Bone marrow (tissue), 2 donors: ENCODE measurements around the gene PRXL2B.

ENCODE experiments used
- DNase-seq, 2 donors: peaks; one replicate each; lab custom pipeline; 2025; lab: John Stamatoyannopoulos, UW

The PRXL2B gene

DNA sequence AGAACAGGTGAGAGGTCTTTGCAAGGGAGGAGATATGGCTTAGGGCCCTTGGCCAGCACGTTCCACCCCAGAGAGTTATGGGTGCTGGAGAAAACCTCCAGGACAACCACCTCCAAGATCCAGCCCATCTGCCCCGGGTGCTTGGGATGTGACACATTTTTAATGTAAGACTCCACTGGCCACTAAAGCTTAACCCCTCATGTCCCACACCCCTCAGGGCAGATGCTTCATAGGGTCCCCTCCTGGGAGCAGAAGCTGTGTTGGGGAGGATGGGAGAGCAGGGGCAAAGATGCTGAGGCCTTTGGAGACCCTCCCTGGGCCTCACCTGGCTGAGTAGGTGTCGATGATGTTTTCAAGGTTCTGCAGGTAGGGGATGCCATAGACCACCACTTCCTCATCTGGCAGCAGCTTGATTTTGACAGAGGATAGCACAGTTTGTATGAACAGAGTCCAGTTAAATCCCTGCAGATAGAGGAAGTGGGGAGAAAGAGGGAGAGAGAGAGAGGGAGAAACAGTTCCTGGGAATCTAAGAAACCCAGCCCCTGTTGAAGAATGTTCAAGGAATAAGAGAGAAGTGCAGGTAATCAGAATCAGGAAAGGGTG lies 11.9 kb downstream of the PRXL2B start:
- no peak for DNase-seq

DNA sequence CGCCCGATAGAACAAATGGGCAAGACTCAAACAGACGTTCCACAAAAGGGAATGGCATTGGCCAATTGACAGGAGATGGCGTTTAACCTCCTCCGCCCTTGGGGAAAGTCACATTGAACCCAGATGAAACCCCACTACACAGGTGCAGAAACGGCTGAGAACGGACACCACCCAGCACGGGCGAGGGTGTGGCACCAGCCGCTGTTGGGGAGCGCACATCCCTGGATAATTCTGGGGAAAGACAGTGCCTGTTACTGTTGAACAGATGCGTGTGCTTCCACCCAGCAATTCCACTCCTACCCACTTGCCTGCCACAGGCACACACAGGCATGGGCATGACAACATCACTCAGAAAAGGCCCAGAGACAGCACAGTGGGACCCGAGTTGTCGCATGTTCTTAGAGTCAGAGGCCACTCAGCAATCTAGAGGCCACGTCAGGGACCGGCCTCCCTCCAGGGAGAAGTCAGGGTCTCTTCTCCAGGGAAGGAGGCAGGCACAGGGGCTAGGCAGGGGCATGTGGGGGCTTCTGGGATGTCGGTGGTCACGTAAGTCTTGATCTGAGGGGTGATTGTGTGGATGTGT lies 15.2 kb downstream of the PRXL2B start:
- no peak for DNase-seq

DNA sequence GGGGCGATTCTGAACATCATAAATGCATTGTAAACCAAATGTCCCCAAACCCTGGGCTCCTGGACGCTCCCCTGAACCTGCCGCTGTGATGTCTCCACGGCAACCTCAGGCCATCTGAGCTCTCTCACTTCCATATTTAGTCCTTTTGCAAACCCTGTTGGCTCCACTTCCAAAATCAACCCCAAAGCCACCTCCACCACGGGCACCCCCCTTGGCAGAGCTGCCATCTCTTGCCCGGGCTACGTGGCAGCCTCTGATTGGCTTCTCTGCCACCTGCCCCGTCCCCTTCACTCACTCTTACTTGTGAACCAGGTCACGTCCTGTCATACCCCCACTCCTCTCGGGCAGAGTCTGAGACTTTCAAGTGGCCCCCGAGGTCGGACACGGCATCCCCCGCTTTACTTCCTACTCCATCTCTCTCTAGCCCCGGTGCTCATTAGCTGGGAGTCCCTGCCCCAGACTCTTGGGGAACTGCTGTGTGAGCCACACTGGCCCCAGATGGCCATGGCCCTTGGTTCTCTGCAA lies 15.8 kb downstream of the PRXL2B start:
- no peak for DNase-seq

DNA sequence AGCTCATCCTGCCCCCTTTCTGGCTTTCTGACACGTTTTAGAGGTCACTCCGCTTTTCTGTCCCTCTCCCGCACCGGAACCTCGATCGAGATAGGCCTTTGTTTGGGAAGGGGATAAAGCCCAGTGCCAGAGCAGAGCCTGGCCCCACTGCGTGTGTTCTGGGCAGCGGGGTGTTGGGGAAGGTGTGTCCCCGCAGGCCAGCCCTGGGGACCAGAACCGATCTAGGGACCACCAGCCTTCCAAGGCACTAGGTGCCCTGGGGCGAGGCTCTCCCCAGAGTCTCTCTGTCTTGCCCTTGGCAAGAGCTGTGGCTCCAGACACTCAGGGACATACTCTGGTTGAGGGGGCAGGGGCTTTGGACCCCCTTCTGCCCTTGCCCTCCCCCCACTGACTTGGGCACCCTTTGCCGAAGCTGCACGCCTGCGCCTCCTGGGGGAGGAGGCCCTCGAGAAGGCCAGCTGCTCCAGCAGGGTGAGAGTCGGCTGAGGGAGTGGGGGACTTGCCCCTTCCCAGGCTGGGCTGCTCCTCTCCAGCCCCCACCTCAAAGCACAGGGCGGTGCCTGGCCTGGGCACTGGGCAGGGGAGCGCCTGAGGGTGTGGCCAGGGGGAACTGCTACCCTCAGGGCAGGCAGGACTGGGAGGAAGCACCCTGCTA lies 16.4 kb downstream of the PRXL2B start:
- no peak for DNase-seq

DNA sequence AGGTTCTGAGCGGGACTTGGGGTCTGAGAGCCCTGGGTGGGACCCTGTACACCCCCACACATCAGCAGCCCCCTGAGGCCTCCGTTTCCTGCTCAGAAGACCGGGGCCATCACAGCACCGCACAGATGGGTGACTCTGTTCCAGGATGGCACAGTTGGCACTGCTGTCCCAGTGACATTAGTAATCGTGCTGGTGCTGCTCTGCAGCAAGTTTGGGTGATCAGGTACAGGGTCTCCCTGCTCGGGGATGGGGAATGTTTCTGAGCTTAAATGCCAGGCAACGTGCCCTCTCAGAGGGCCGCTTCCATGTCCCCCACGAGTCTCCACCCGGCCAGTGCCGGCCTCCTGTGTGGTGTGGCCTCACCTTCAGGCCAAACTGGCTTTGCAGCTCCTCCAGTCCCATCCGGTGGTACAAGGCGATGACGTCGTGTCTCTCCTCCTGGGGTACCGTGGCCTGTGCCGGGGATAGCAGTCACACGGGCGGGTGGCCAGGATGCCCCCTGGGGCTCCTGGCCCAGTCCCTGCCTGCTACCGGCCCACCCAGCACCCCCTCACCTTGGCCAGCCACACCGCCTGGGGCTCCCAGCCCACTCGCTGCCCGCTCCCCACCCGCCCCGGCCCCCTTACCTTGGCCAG lies 17.1 kb downstream of the PRXL2B start:
- DNase-seq = no peak

DNA sequence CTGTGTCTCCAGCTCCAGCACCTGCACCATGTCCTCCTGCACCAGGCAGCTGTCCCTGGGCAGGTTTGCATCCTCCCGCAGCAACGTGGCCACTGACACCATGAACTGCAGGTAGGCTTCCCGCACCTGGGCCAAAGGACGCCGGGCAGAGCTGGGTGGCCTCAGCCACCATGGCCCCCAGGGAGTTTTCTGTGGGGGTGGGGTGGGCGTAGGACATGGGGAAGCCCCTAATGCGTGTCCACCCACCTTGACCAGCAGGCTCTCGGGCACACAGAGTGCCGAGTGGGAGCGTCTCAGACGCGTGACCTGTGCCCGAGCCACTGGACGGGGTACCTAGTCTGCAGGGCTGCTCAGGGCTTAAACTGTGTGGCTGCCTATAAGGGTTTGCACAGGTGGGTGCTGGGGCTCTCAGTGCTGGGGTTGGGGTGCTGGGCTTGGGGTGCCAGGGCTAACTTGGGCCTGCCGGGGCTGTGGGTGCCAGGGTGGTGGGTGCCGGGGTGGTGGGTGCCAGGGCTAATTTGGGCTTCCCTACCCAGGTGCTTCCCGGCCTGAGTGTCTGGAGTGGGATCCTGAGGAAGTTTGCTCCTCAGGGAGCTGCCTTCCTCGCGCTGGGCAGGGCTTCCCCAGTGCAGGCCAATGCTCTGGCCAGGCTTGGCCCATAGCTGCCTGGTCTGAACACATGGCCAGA lies 17.7 kb downstream of the PRXL2B start:
- no peak for DNase-seq

DNA sequence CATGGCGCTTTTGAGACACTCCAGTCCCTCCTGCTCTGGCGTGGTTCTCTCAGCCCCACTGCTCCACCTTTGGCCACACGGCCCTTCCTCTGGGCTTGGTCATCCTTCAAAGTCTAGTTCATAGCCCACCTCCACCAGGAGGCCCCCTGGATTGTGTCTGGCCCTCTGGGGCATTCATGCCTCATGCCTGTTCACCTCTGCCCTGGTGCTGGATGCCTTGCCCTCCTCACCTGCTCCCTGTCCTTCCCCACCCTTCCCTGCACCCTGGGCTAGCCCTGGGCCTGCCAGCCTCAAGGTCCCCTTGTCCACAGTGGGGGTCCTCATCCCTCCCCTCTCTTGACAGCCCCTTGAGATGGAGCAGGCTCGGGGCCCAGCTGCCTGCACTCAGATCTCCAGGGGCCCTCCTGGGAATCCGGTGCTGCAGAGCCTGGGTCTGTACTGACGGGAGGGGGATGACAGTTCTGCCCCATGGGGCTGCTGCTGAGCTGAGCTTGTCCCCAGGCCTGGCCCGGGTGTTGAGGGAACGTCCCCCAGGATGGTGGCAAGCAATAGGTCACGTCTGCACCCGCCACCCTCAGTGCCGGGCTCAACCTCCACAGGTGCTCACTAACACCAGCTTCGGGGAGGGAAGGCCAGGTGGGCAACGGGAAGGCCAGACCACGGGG lies 18.4 kb downstream of the PRXL2B start:
- no peak for DNase-seq

DNA sequence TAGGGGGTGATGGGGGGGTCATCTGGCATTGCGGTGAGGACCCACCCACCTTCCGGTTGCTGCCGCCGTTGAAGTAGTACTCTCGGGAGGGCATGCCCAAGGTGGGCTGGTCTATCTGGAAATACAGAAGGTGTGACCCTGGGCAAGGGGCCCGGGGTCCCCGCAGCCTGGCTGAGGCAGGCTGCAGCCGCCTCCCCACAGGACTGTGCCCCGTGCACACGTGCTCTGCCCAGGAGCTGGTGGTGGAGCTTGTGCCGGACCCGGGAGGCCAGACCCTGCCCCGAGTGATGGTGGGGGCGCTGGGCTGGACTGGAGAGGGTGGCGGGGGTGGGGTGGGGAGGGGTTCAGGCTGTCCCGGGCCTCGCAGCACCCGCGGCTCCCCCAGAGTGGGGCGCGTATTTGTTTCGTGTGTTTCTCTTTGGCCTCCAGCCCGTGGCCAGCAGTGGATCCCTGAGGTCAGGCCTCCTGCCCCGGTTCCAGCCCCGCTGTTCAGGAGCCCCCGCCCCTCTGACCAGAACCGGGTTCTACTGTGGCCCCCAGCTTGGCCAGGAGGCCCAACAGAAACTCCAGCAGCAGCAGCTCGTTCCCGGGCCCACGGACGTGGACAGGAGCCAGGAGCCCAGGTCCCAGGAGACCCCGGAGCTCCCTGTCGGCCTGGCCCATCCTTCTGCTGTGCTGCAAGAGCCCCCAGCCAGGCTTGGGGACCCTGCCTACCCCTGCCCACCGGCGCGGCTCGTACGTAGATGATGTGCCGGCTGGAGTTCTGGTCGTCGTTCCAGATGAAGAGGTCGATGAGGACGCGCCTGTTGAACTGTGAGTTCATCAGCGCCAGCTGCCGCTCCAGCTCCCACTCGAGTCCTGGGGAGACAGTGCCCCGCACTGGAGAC lies 19.2 kb downstream of the PRXL2B start:
- no peak for DNase-seq

DNA sequence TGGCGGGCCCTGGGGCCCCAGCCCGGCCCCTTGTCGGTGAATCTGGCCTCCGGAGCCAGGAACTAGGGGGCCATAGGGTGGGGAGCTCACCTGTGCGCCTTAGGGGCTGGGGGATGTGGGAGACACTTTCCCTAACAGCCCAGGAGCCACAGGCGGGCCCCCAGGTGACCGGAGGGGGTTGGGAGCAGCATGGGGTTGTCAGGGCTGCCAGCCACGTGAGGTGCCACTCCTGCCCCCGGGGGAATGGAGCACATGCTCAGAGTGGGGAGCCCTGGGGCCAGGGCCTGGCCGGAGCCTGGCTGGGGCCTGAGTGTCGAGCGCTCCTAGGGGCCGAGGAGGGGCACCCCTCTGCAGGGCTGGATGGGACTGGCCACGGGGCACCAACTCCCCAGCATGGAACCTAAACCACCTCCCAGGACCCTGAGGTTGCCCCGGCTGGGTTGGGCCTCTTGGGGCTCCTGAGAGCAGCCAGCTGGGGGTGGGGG lies 19.9 kb downstream of the PRXL2B start:
- DNase-seq = no peak

DNA sequence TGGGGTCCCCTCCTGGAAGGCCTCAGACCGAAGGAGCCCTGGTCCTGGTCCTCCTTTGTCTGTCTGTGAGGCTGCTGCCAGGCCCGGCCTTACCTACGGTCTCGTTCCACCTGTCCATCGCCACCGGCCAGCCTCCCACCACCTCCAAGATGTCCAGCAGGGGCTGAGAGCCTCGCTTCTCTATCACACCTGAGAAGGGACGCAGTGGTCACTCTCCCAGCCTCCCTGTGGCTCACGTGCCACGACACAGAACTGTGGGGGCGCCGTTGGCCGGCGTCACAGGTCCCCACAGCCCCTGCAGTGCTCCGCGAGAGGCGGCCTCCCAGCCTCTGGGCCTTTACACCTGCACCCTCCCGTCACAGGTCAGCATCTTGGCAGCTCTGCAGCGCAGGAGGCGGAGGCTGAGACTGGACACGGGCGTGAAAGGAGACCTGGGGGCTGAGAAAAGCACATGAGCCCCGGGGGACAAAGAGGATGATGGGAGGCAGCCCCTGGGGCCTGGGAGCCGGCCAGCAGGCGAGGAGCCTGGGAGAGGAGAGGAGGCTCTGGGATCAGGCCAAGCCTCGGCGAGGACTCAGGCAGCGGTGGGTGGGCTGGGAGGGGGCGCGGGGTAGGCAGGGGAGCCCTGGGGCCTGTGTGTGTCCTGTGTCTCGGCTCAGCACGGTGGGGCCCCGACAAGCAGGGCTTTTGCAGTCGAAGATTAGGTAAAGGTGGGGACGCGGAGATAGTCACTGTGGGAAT lies 20.5 kb downstream of the PRXL2B start:
- DNase-seq = no peak

DNA sequence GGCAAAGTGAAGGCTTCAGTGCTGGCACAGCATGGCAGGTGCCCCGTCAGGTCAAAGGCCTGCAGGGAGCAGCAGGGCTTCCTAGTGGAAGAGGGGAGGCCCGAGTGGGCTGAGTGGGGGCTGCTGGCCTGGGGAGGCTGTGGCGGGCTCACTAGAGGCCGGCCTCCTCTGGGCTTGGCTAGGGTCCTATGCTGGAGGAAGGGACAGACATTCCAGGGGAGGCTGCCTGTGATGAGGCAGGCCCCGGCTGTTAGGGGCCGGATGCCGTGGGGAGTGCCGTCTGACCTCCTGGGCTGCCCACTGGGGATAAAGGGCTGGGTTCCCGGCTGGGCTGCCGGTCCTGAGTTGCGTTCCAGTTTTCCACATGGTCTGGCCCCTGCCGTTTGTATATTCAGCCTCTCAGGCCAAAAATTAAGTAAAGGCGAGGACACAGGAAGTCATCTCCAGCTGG lies 21.1 kb downstream of the PRXL2B start:
- no peak for DNase-seq

DNA sequence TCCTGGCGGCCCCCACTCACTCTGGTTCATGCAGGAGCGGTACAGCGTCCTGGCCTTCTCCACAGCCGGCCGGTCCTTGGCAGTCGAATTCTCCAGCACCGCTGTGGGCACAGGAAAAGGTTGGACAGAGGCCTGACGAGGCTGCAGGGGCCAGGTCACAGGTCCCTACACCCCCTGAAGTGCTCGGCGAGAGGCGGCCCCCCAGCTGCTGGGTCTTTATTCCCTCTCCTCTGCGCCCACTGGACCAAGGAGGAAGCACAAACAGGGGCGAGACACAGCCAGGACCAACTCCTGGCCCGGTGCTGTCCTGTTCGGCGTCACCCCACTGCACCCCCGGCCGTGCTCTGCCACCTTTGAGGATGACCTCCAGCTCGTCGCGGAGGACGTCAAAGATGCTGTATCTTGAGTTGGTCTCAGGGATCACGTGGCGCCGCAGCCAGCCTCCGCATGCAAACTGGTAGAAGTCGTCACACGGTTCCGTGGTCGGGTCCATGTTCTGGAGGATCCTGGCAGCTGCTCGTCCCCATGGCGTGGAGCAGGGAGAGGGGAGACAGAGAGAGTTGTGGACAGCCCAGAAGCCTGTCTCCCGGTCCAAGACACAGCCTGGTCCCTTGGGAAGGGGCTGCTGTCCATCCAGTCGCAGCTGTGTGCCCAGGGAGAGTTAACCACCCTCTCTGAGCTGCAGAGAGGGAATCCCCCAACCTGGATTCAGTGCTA lies 22.9 kb downstream of the PRXL2B start:
- DNase-seq = no peak

DNA sequence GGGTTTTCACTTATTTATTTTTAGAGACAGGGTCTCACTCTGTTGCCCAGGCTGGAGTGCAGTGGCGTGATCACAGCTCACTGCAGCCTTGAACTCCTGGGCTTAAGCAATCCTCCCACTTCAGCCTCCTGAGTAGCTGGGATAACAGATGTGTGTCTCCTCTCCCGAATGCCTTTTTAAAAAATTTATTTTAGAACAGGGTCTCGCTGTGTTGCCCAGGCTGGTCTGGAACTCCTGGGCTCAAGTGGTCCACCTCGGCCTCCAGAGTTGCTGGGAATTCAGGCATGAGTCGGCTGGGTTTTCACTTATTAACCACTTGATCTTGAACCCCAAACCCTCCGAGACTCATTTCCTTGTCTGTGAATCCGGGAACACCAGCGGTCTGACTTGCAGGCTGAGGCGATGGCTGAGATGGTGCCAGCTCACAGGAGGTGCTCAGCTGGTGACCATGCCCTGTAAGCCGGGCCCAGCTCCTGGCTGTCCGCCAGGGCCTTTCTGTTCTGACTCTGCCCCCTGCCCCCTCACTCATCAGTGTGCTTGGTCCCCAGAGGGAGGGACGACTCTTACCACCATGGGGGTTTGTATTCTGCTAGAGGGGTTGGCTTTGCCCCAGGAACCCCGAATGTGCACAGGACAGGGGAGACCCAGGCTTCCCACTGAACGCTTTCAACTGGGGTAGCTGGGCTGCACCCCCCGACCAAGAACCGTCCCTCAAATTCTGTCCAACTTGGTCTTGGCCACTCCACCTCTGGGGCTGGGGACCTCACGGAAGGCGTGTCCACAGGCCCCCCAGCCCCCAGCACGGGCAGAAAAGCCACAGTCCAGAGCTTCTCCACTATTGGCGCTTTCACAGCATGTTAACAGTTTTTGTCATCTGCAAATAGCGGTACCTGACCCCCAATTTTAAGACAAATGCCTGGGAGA lies 23.7 kb downstream of the PRXL2B start:
- DNase-seq = no peak

DNA sequence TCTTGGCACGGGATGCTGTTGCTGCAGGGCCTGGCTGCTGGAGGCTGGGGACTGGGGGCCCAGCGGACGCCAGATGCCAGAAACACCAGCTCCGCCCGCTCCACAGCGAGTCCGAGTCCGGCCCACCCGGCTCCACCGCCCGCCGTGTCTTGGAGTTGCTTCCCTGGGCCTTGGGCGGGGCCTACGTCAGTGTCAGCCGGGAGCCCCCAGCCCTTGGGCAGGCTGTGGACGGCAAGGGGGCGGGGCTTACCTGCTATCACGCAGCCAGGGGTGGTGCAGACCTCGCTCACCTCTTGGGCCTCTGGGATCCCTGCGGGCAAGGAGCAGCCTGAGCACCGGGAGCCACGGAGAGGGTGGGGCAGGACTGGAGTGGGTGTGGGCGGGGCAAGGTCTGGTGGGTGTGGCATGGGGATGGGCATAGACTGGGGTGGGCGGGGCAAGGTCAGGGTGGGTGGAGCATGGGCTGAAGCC lies 24.5 kb downstream of the PRXL2B start:
- DNase-seq = no peak

DNA sequence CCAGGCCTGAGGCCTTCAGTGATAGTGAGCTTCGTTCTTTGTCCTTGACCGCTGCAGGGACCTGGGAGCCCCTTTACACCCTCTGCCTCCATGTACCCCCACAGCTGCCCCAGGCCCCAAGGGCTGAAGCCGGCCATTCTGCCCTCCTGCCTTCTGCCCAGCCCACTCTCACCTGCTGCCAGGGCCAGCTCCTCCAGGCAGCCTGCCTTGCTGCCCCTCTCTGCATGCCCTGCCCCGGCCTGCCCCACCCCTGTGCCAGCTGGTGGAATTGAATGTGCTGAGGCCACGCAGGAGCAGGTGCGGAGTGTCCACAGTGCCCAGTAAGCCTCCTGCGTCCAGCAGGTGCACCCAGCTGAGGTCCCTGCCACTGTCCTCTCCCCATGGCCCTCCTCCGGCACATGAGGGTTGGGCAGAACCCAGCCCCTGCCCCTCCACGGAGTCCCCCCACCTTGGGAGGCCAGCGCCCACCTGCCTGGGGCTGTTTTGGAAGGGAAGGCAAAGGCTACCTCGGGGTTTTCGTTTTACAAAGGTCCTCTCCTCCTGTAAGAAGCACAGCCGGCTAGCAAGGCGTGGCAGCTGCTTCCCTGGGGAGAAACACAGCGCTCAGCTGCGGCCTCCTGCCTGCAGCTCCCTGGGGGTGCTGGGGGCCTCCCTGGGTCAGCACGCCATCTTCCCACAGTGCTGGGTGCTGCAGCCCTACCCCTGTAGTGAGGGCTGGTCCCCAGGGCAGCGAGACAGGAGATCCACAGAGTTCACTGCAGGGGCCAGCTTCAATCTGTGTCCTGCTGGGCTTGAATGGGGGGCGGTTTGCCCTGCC lies 25.3 kb downstream of the PRXL2B start:
- no peak for DNase-seq

DNA sequence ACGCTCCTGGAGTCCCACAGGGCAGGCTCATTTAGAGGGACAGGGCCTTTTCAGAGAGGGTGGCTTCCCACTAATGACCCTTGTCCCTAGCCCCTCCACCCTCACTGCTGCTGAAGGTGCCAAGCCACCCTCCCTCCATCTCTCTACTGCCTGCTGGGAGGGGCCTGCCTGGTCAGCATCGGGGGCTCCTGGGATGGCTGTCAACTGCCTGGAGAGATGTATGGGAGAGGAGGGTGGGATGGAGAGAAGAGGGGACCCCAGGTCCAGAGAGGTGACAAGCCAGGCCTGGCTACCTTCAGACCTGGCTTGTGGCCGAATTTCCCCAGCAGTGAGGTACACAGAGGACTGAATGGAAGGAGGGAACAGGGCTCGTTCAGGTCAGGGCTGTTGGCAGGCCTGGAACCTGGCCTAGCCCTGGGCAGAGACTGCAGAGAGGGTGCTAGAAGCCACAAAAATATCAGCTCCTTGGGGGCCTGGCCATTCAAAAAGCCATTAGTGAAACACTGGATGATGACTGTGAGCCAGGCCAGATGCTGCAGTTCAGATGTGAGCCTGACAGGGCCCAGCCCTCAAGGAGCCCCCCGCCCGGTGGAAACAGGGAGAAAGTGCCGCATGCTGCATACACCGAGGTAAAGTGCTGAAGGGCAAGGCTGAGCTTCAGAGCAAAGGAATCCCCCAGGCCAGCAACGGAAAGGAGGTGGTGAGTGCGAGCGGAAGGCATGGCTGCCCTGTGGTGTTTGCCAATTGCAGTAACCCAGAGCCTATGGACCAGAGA lies 26.2 kb downstream of the PRXL2B start:
- no peak for DNase-seq
